Gastroesophageal sphincter (tissue), 3 donors: ENCODE measurements around the gene NHEJ1.

Source experiments
- POLR2A ChIP-seq, 2 donors: fragments of 450-650 bp; IDR thresholded peaks; one replicate each; pipeline ENCODE4 v1.6.1; 2017; ENCODE audit warnings: antibody characterized with exemption in 2 of 2, mild to moderate bottlenecking in 2 of 2, moderate library complexity in 1 of 2
- POLR2AphosphoS5 ChIP-seq: sonication (generic); formaldehyde crosslinking; IDR thresholded peaks from one replicate; pipeline ENCODE4 v1.6.1; 2017; ENCODE audit warnings: antibody characterized with exemption
- TF ChIP-seq, protein P1 (sequence below), 4 experiments: fragments of 200-600 bp in 2 of 4; fragments of 450-650 bp in 2 of 4; sonication (generic) in 1 of 4; IDR thresholded peaks; one replicate each; pipeline ENCODE4 v1.5.1; 2017 to 2019; ENCODE audit warnings: antibody characterized with exemption in 4 of 4, mild to moderate bottlenecking in 2 of 4, moderate library complexity in 2 of 4

DNA sequence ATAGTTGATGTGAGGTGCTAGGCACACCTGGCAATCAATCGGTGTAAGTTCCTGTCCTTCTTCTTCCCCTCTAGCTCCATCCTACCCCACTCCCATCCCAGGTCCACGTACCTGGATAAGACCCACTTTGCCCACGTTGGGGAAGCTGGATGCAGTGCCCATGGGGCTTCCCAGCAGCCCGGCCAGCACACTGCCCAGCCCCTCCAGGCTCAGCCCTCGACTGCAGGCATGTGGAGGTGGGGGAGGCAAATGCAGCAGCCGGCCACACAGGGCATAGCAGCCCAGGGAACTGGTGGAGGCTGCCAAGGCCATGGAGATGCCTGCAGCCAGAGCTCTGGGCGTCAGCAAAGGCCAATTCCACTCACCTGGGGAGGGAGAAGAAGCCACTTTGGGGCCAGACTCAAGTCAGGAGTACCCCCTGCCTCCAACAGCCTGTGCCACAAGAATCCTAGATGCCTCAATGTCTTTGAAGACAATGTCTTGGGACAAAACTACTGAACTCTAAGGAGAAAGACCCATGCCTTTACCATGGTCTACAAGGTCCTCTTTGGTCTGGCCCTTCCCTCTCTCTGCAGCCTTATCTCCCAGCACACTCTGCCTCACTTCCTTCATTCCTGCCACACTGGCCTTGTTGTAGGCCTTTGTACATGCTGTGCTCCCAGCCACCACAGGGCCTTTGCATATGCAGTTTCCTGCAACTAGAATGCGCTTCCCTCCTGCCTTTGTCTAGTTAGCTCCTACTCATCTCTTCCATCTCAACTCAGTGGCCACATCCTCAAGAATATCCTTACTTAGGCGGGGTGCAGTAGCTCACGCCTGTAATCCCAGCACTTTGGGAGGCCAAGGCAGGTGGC is 4.7 kb upstream of the NHEJ1 start:
- TF ChIP-seq, protein P1, sequence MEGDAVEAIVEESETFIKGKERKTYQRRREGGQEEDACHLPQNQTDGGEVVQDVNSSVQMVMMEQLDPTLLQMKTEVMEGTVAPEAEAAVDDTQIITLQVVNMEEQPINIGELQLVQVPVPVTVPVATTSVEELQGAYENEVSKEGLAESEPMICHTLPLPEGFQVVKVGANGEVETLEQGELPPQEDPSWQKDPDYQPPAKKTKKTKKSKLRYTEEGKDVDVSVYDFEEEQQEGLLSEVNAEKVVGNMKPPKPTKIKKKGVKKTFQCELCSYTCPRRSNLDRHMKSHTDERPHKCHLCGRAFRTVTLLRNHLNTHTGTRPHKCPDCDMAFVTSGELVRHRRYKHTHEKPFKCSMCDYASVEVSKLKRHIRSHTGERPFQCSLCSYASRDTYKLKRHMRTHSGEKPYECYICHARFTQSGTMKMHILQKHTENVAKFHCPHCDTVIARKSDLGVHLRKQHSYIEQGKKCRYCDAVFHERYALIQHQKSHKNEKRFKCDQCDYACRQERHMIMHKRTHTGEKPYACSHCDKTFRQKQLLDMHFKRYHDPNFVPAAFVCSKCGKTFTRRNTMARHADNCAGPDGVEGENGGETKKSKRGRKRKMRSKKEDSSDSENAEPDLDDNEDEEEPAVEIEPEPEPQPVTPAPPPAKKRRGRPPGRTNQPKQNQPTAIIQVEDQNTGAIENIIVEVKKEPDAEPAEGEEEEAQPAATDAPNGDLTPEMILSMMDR (IDR thresholded peaks at IDR 0.05) = no peak
- TF ChIP-seq POLR2AphosphoS5 (no peak), POLR2A (IDR thresholded peaks at IDR 0.05) (no peak)
